ENCODE measurements around the gene LHFPL6. TPM values are rescaled to one million over a fixed set of nuclear protein-coding genes. Genes with fewer than 3 reads are reported as not detected.

LHFPL6 gene
- total RNA-seq, 1 donor from 2014 or later, result 3.0 TPM

DNA sequence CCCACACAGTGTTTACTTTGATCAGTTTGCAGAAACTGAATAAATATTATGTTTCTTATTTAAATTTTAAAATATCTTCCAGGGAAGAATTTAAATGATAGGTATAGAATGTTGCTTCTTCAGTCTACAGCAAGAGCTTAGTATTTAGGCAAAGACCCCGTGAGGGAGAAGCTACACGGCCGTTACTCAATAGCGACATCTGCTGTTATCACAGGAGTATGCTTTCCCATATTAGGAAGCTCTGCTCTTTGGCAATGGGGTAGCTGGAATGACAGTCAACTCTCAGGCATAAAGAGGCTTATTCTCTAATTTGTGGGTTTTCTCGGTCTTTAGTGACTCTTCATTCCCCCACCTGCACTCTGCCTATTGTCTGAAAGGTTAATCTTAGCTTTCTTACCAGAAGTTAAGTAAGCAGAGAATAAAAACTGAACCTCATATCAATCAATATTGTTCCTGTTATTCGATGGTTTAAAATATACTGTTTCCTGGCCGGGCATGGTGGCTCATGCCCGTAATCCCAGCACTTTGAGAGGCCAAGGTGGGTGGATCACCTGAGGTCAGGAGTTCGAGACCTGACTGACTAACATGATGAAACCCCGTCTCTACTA lies 13.2 kb upstream of the LHFPL6 start:
- H3K27me3 Mint-ChIP-seq (ENCODE audit: insufficient read depth, low read depth), result peaks cover 5% of the 10 kb centered on the region
- peak; percentile 84 for DNase-seq (ENCODE audit: low spot score)
- no peaks in the 10 kb centered on the region for H3K36me3 Mint-ChIP-seq
- Histone ChIP-seq H3K9ac (no peak overlapping the region), H3K9me3 (ENCODE audit: low read depth) (no peaks in the 10 kb centered on the region), H3K4me1 (peaks cover 5% of the 10 kb centered on the region), H2AFZ (replicated peaks) (peak overlapping the region; percentile 47), H3K27me3 (no peaks in the 10 kb centered on the region), H3K79me2 (ENCODE audit: low read depth) (no peaks in the 10 kb centered on the region), H3K36me3 (no peaks in the 10 kb centered on the region), H3K4me2 (no peak overlapping the region), H3K27ac (no peak overlapping the region), H4K20me1 (ENCODE audit: low read depth) (no peaks in the 10 kb centered on the region), H3K4me3 (no peak overlapping the region), H3F3A (ENCODE audit: low read depth) (no peaks in the 10 kb centered on the region)
- no peaks in the 10 kb centered on the region for H3K9me3 Mint-ChIP-seq
- H3K4me3 Mint-ChIP-seq, result no peak overlapping the region
- TF ChIP-seq, protein P1, sequence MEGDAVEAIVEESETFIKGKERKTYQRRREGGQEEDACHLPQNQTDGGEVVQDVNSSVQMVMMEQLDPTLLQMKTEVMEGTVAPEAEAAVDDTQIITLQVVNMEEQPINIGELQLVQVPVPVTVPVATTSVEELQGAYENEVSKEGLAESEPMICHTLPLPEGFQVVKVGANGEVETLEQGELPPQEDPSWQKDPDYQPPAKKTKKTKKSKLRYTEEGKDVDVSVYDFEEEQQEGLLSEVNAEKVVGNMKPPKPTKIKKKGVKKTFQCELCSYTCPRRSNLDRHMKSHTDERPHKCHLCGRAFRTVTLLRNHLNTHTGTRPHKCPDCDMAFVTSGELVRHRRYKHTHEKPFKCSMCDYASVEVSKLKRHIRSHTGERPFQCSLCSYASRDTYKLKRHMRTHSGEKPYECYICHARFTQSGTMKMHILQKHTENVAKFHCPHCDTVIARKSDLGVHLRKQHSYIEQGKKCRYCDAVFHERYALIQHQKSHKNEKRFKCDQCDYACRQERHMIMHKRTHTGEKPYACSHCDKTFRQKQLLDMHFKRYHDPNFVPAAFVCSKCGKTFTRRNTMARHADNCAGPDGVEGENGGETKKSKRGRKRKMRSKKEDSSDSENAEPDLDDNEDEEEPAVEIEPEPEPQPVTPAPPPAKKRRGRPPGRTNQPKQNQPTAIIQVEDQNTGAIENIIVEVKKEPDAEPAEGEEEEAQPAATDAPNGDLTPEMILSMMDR (IDR thresholded peaks at IDR 0.05), result peak; percentile 89
- no peak for TF ChIP-seq EZH2 (IDR thresholded peaks at IDR 0.05)
- no peak for TF ChIP-seq EZH2phosphoT487 (IDR thresholded peaks at IDR 0.05)
- H3K4me1 Mint-ChIP-seq, result peaks cover 2% of the 10 kb centered on the region
- no peak overlapping the region for H3K27ac Mint-ChIP-seq

DNA sequence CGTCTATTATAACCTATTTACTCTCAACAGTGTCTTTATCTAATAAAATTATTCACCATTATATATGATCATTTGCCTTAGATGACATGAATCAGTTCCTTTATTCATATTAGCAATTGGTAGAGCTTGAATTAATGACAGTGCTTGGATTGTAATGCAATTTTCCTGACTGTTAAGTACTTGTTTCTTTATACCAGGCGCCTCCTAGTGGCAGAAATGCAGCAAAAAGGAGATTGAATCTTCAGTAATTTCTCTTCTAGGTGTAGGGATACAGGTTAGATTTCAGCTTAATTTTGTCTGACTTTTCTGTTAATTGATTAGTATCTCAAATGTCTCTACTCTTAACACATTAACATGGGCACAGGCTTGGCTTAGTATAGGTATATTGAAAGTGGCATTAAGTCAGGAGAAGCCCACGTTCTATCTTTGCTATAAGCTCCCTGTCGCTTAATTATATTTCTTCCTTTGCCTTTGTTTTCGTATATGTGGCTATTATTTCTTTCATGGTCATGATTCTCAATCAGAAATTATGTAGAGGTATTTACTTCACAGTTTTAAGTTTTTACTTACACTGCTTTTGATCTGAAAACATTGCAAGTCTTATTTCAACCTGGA lies 9.1 kb upstream of the LHFPL6 start:
- Histone ChIP-seq H3K4me3 (no peak overlapping the region), H3K9ac (no peak overlapping the region), H3K9me3 (ENCODE audit: low read depth) (no peaks in the 10 kb centered on the region), H3K4me1 (peaks cover 10% of the 10 kb centered on the region), H2AFZ (replicated peaks) (no peak overlapping the region), H3F3A (ENCODE audit: low read depth) (no peaks in the 10 kb centered on the region), H3K27me3 (no peaks in the 10 kb centered on the region), H4K20me1 (ENCODE audit: low read depth) (no peaks in the 10 kb centered on the region), H3K79me2 (ENCODE audit: low read depth) (no peaks in the 10 kb centered on the region), H3K27ac (no peak overlapping the region), H3K4me2 (no peak overlapping the region), H3K36me3 (no peaks in the 10 kb centered on the region)
- Mint-ChIP-seq H3K27ac (no peak overlapping the region), H3K36me3 (peaks cover 3% of the 10 kb centered on the region), H3K4me3 (no peak overlapping the region), H3K4me1 (peaks cover 6% of the 10 kb centered on the region), H3K9me3 (peaks cover 4% of the 10 kb centered on the region), H3K27me3 (ENCODE audit: insufficient read depth, low read depth) (peaks cover under 1% of the 10 kb centered on the region)
- peak; percentile 82 for DNase-seq (ENCODE audit: low spot score)
- TF ChIP-seq EZH2phosphoT487 (IDR thresholded peaks at IDR 0.05), result no peak
- TF ChIP-seq, protein P1 (IDR thresholded peaks at IDR 0.05), result peak; percentile 99

DNA sequence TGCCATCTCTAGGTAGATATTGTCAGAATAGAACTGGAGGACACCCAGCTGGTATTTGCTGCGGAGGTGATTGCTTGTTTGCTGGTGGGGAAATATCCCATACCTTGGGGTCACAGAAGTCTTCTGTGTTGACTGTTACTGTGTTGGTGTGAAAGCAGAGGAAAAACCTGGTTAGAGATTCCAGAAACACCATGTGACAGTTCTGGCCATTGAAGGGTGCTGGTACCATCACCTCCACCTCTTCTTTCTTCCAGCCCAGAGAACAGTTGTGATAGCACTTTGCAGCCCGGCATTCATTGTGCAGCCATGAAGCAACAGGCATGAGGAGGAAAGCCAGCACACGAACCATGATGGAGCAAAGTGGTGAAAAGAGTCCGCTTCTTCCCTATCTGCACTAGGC lies 4.9 kb upstream of the LHFPL6 start:
- Mint-ChIP-seq H3K27ac (no peak overlapping the region), H3K36me3 (peaks cover 3% of the 10 kb centered on the region), H3K4me1 (peaks cover 16% of the 10 kb centered on the region), H3K27me3 (ENCODE audit: insufficient read depth, low read depth) (peaks cover 3% of the 10 kb centered on the region), H3K4me3 (no peak overlapping the region), H3K9me3 (peaks cover 4% of the 10 kb centered on the region)
- no peaks in the 10 kb centered on the region for H3K79me2 ChIP-seq (ENCODE audit: low read depth)
- no peak for DNase-seq (ENCODE audit: low spot score)
- H3F3A ChIP-seq (ENCODE audit: low read depth), result peaks cover 7% of the 10 kb centered on the region
- H3K9ac ChIP-seq, result no peak overlapping the region
- no peaks in the 10 kb centered on the region for H4K20me1 ChIP-seq (ENCODE audit: low read depth)
- peaks cover 10% of the 10 kb centered on the region for H3K4me1 ChIP-seq
- H3K27ac ChIP-seq, result no peak overlapping the region
- TF ChIP-seq EZH2 (IDR thresholded peaks at IDR 0.05), result no peak
- TF ChIP-seq EZH2phosphoT487 (IDR thresholded peaks at IDR 0.05), result no peak
- TF ChIP-seq, protein P1 (IDR thresholded peaks at IDR 0.05), result no peak
- H3K4me3 ChIP-seq, result no peak overlapping the region
- peaks cover 26% of the 10 kb centered on the region for H3K27me3 ChIP-seq
- no peaks in the 10 kb centered on the region for H3K36me3 ChIP-seq
- no peaks in the 10 kb centered on the region for H3K9me3 ChIP-seq (ENCODE audit: low read depth)
- no peak overlapping the region for H3K4me2 ChIP-seq
- H2AFZ ChIP-seq (replicated peaks), result no peak overlapping the region
